Activated naive CD4-positive, alpha-beta T cell treated with anti-CD3 and anti-CD28 coated beads, Interleukin-2, amount 50 U/mL, for 16 hours (primary cell): Measurements from ENCODE around the gene SORCS2.

Experiments
- DNase-seq: peaks from one replicate; pipeline ENCODE4 v3.0.0-alpha.2; 2020

The SORCS2 gene

DNA sequence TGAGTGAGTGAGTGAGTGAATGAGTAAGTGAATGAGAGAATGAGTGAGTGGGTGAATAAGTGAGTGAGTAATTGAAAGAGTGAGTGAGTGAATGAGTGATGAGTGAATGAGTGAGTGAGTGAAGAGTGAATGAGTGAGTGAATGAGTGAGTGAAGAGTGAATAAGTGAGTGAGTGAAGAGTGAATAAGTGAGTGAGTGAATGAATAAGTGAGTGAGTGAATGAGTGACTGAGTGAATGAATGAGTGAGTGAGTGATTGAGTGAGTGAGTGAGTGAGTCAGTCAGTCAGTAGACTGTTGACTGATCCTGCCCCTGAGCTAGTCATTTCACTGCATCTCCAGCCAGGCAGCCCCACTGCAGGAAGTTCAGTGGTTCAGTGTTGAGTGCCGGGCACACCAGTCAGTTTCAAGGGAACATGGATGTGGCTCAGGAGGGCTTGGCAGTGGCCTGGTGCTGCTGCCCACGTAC is 470.8 kb downstream of the SORCS2 start:
- no peak for DNase-seq

DNA sequence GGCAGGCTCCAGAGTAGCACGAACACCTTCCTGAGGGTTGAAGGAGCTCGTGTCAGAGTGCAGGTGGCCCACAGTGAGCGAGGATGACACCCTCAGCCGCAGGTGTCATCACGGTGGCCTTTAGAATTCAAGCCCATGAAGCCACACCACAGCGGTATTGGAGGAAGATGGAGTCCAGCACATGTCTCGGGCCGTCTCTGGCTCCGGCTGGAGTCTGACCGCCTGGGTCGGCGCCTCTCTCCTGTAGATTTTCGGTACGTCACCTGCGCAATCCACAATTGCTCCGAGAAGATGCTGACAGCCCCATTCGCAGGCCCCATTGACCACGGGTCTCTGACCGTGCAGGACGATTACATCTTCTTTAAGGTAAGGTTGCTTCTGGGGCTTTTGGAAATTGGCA is 471.8 kb downstream of the SORCS2 start:
- no peak for DNase-seq

- no peak for DNase-seq
Observed at GRCh38 chr4:7665321-7665720, 473.0 kb downstream of the SORCS2 start.

GRCh38 chr4:7666011-7666410 is 473.7 kb downstream of the SORCS2 start:
- no peak for DNase-seq

DNA sequence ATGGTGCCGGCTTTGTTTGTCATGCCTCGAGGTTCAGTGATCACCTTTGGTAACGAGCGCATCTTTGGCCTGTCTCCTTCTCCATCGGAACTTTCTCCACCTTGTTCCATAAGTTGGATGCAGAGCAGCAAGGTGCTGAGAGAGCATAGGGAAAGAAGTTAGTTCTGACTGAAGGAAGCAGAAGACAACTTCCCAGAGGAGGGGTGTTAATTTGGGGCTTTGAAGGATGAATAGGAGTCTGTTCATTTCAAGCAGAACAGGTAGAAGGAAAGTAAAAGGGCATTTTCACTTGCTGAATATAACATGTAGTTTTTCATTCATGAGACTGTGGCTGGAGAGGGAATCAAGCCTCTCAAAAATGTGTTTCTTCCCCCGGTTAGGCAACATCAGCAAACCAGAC is 474.4 kb downstream of the SORCS2 start:
- DNase-seq, result no peak

GRCh38 chr4:7668271-7668670 is 475.9 kb downstream of the SORCS2 start:
- DNase-seq, result no peak

DNA sequence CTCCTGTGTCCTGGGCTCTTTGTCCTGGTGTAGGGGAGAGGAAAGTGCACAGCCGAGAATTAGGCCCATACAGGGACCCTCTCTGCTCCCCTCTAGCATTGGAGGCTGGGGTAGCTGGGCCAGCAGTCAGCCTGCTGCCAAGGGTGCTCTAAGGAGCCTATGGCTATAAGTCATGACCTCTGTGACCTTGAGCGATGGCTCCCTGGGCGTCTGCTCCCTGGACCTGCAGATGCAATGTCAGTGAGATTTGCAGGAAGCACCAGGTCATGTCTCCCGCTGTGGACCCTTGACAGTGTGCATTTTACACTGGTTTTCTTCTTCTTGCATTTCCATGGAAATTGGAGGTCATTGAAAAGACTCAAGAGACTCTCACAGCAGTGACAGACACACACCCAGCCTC is 476.5 kb downstream of the SORCS2 start:
- DNase-seq, result no peak

GRCh38 chr4:7672601-7673000 is 480.3 kb downstream of the SORCS2 start:
- DNase-seq, result no peak

- DNase-seq, result no peak
Observed at GRCh38 chr4:7673121-7673520, 480.8 kb downstream of the SORCS2 start.

DNA sequence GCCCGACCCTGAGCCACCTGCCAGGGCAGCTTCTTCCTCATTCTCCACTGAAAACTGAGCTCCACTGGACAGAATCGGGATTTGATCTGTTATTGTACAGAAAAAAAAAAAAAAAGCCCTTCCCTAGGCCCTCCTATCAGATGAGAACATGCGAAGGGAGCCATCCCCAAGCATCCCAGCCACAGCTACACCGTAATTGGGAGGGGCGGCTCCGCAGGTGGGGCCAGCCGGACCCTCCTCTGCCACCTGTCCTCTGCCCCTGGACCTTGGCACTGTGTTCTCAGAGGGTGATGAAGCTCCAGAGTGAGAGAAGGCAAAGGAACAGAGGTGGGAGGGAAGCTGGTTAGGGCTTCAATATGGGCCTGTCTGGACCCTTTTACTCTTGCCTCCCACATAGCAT is 482.4 kb downstream of the SORCS2 start:
- no peak for DNase-seq

GRCh38 chr4:7675136-7675535 is 482.8 kb downstream of the SORCS2 start:
- no peak for DNase-seq

DNA sequence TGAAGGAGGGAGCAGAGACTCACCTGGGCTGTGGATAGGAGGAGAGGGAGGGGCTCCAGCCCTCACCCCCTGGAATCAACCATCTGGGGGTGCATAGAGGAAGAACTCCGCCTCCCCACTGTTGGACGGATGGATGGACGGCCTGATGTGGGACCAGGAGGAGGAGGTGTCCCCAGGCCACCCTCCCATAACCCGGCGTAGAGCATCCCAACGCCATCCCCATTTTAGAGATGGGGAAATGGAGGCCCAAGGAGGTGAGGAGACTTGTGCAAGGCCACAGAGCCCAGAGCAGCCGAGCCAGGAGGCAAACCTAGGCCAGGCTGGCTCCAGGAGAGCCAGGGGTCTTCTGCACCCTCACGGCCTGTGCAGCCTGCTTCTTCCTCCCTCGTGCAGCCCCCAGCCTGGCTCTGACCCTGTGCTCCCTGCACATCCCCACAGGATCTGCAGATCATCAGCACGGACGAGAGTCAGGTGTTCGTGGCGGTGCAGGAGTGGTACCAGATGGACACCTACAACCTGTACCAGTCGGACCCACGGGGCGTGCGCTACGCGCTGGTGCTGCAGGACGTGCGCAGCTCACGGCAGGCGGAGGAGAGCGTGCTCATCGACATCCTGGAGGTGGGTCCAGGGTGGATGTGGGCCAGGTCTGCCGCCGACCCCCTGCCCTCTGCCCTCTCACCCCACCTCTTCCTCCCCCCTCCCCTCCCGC is 483.4 kb downstream of the SORCS2 start:
- no peak for DNase-seq

DNA sequence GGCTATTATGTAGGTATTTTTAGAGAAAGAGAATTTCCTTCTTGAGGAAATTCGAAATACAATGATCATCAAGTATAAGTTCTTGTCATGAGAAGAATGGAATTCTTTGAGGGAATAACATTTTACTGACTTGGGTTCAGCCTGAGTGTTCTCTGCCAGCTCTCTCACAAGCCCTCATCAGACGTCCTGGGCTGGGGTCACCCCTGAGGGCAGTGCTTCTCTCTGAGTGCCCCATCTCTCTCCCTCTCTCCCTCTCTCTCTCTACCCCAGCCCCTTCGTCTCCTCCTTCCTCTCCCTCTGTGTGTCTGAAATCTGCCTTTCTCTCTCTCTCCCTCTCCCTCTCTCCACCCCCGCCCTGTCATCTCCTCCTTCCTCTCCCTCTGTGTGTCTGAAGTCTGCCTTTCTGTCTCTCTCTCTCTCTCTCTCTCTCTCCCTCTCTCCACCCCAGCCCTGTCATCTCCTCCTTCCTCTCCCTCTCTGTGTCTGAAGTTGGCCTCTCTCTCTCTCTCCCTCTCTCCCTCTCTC is 484.1 kb downstream of the SORCS2 start:
- DNase-seq, result no peak

DNA sequence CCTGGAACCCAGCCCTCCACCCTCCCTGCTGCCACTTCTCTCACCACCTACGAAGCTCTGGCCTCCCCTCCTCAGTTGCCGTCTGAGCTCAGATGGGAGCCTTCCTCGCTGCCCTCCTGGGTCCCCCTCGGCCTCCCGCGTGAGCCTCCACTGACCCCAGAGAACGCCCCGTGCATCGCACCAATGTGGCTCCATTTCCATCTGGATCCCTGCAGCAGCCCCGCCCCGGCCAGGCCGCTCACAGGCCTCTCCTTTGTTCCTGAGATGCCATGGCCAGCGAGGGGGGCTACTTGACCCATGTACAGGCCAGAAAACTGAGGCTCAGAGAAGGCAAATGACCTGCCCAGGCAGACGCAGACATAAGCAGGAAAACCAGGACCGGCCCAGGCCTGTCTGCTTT is 484.7 kb downstream of the SORCS2 start:
- DNase-seq, result no peak

DNA sequence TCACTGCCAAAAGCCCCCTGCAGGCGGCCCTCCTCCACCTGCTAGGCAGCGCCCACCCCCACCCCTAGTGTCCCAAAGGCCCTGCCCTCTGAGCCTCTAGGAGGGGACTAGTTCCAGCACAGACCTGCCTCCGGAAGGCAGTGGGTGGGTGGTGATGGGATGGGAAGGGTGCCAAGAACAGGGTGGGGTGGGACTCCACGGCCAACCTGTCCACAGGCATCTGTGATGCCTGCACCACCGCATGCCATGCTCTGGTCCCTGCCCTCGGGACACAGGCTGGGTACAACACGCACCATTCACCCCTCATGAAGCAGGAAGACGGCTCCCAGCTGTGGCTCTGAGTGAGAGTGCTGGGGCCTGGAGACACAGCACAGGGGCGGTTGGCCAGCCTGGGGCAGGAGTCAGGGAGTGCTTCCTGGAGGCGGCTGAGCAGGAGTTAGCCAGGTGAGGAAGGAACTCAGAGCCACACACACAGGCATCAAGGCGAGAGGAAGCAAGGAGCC is 485.5 kb downstream of the SORCS2 start:
- DNase-seq, result no peak

DNA sequence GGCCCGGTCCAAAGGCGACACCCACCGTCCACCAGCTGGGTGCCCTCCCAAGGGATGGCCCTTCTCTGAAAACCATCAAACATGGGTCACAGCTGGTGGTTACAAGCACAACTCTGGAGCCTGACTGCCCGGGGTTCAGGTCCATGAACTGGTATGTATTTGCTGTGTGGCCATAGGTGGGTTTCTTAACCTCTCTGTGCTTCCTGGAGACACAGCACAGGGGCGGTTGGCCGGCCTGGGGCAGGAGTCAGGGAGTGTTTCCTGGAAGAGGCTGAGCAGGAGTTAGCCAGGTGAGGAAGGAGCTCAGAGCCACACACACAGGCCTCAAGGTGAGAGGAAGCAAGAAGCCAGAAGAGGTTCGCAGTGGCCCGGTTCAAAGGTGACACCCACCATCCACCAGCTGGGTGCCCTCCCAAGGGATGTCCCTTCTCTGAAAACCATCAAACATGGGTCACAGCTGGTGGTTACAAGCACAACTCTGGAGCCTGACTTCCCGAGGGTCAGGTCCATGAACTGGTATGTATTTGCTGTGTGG is 486.0 kb downstream of the SORCS2 start:
- DNase-seq, result no peak

DNA sequence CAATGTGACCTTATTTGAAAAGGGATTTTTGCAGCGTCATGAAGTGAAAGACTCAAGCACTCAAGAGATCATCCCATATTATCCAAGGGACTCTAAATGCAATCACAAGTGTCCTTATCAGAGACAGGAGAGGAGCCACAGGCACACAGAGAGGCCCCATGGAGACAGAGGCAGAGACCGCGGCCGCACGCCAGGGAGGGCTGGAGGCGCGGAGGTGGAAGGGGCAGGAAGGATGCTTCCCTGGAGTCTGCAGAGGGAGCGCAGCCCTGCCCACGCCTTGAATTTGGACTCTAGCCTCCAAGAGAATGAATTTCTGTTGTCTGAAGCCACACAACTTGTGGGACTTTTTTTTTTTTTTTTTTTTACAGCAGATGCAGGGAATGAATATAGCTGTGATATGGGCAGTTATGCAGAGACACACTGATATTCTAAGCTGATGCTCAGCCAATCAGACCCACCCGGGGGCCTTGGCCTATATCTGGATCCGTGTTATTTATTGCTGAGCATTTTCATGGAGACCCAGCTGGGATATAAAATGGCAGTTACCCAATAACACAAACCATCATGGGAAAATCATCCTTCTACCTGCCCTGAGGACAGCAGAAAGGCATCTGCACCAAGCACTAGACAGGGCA is 487.2 kb downstream of the SORCS2 start:
- no peak for DNase-seq

GRCh38 chr4:7680106-7680505 is 487.8 kb downstream of the SORCS2 start:
- DNase-seq, result no peak

DNA sequence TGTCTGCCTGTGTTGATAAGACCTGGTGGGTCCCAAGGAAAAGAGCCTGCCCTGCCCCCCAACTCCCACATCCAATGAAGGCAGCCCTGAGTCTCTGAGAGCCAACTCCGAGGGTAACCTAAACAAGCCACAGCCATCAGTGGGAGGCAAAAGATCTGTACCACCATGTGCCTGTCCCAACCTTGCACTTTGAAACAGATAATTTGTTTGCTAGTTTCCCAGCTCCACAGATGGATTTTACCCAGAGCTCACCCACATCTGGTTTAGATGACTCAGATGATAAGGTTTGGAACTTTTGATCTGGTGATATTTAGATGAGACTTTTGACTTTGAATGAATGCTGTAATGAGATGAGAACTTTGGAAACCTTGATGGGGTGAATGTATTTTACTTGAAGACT is 488.4 kb downstream of the SORCS2 start:
- DNase-seq, result no peak

- DNase-seq, result no peak
Observed at GRCh38 chr4:7683126-7683703, 490.9 kb downstream of the SORCS2 start.

DNA sequence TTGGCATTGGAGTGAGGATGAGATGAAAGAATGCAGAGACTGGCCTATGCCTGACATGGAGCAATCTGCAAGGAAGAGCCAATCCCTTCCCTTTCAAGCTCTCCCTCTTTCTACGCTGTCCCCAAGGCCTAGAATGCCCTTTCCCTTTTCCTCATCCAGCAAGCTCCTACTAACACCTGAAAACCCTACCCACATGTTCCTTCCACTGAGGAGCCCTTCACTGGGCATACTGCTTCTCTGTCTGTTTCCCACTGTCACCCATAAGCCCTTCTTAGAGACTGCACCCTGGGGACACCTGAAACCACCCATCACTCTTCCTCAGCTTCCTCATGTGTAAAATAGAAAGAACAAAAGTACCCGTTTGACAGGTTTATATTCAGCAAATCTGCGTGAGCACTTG is 492.0 kb downstream of the SORCS2 start:
- no peak for DNase-seq

DNA sequence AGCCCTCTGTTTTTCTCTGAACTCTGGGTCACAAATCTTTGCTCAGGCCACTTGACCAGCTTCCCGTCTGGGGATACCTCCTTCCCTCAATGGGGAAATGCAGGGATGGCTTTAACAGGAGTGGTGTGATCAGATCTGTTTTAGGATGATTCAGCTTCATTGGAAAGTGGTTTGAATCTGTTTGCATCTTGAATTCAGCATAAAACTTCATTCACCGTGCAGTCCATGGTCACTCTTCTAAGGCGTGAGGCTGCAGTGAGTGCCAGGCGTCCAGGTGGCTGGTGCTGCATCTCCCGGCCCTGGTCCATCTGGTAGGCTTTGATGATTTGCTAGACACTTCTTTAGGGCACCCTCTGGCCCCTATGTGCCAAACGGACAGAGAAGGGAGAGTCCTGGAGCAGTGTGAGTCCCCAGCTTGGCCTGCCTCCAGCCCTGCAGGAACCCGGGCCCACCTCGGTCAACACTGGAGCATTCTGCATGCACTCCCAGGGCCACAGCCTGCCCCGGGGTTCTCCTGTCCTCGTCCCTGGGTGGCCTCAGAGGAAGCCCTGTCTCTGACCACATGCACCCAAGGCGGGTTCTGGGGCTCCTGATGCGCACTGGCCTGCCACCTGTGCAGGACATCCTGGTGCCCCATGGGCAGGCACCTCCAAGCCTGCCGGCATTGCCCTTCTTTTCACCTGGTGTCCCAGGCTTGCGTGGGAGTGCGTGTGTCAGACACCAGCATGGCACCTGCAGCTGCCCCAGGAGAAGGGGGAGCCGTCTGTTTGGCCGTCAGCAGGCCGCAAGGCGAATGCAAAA is 493.9 kb downstream of the SORCS2 start:
- DNase-seq, result no peak

GRCh38 chr4:7687006-7687405 is 494.7 kb downstream of the SORCS2 start:
- no peak for DNase-seq
